Activated CD4-positive, alpha-beta T cell treated with anti-CD3 and anti-CD28 coated beads, Interleukin-2, amount 50 U/mL, for 16 hours (primary cell): ENCODE data around the gene ZNF407.
A peak's percentile ranks its signal among the peaks of the same experiment; 100 is the strongest.

Experiments
- DNase-seq: peaks from one replicate; pipeline ENCODE4 v3.0.0-alpha.2; 2020

ZNF407 gene

GRCh38 chr18:74982946-74983635 lies 385.4 kb downstream of the ZNF407 start:
- DNase-seq = no peak

GRCh38 chr18:74989134-74989533 lies 391.5 kb downstream of the ZNF407 start:
- no peak for DNase-seq

- peak; percentile 36 for DNase-seq
These were observed 393.0 kb downstream of the ZNF407 start for GRCh38 chr18:74990563-74991081.

- DNase-seq = peak; percentile 84
These were observed 397.1 kb downstream of the ZNF407 start for GRCh38 chr18:74994502-74995418.

GRCh38 chr18:74995419-74995736 lies 397.7 kb downstream of the ZNF407 start:
- no peak for DNase-seq

- peak; percentile 38 for DNase-seq
These were observed 398.4 kb downstream of the ZNF407 start for GRCh38 chr18:74996055-74996454.

GRCh38 chr18:74996996-74997395 lies 399.3 kb downstream of the ZNF407 start:
- no peak for DNase-seq

GRCh38 chr18:75000920-75001319 lies 403.2 kb downstream of the ZNF407 start:
- DNase-seq = no peak

- DNase-seq = no peak
These were observed 405.4 kb downstream of the ZNF407 start for GRCh38 chr18:75003039-75003438.

GRCh38 chr18:75003764-75004690 lies 406.4 kb downstream of the ZNF407 start:
- DNase-seq = no peak

- no peak for DNase-seq
These were observed 408.0 kb downstream of the ZNF407 start for GRCh38 chr18:75005626-75006025.

GRCh38 chr18:75008186-75008585 lies 410.5 kb downstream of the ZNF407 start:
- DNase-seq = no peak

- no peak for DNase-seq
These were observed 411.6 kb downstream of the ZNF407 start for GRCh38 chr18:75009296-75009695.

GRCh38 chr18:75009878-75010277 lies 412.2 kb downstream of the ZNF407 start:
- DNase-seq = no peak

- no peak for DNase-seq
These were observed 412.6 kb downstream of the ZNF407 start for GRCh38 chr18:75010278-75010677.

- DNase-seq = no peak
These were observed 413.0 kb downstream of the ZNF407 start for GRCh38 chr18:75010689-75011088.

- no peak for DNase-seq
These were observed 418.5 kb downstream of the ZNF407 start for GRCh38 chr18:75016025-75016717.

- DNase-seq = no peak
These were observed 425.8 kb downstream of the ZNF407 start for GRCh38 chr18:75023473-75023872.

GRCh38 chr18:75024871-75025270 lies 427.2 kb downstream of the ZNF407 start:
- no peak for DNase-seq

- DNase-seq = no peak
These were observed 427.9 kb downstream of the ZNF407 start for GRCh38 chr18:75025573-75025972.

- peak; percentile 23 for DNase-seq
These were observed 431.8 kb downstream of the ZNF407 start for GRCh38 chr18:75029481-75029880.

- DNase-seq = no peak
These were observed 434.1 kb downstream of the ZNF407 start for GRCh38 chr18:75031717-75032317.
